Endothelial cell of umbilical vein (primary cell): Measurements from ENCODE around the gene L3MBTL4. TPM values are rescaled to one million over a fixed set of nuclear protein-coding genes. Genes with fewer than 3 reads are reported as not detected.
"Not testable (repeated sequence)": the region's sequence is repeated elsewhere in the genome, so short reads cannot be mapped to it uniquely, and the experiment has no call there.

ENCODE experiments used
- BruUV-seq: library from RNA; stranded (reverse); fragments of 400-500 nt; replicated peaks from 2 replicates; lab custom pipeline; 2021; lab: Mats Ljungman, UMichigan
- CTCF ChIA-PET: fragments of 300-600, 350-600 bp; sonication (Branson Sonifier 250); formaldehyde crosslinking; loops from one replicate; lab custom pipeline; 2021; ENCODE audit warnings: antibody characterized with exemption, inconsistent platforms; lab: Charles Lee
- POLR2A ChIA-PET: fragments of 300-600, 350-600 bp; sonication (Branson Sonifier 250); formaldehyde crosslinking; loops from one replicate; lab custom pipeline; 2021; ENCODE audit warnings: antibody characterized with exemption, inconsistent platforms; lab: Charles Lee
- DNase-seq: peaks from one replicate; pipeline ENCODE4 v3.0.0-alpha.2; 2011; ENCODE audit warnings: low read depth, low spot score
- FAIRE-seq: peaks from 2 replicates; lab custom pipeline; 2011; peaks lifted over from hg19 to GRCh38; lab: Jason Lieb, UNC
- H2AFZ ChIP-seq: 2 replicates; pipeline ENCODE4 v1.6.0; 2012; ENCODE audit warnings: low read depth, low read length, control low read depth, inconsistent platforms
- H3K27ac ChIP-seq: 2 replicates; pipeline ENCODE4 v1.5.1; 2011; ENCODE audit warnings: low read depth, mild to moderate bottlenecking, control low read depth, low read length, moderate library complexity; ENCODE audit not compliant: insufficient read depth
- H3K27me3 ChIP-seq, 2 experiments: 2 replicates each; pipeline versions ENCODE4 v1.6.0 to v1.6.1; 2011; ENCODE audit warnings: low read length in 2 of 2, mixed read lengths in 1 of 2; ENCODE audit not compliant: control insufficient read depth in 2 of 2, insufficient read depth in 2 of 2
- H3K36me3 ChIP-seq, 2 experiments: 2 replicates in 1 of 2; 3 replicates in 1 of 2; pipeline ENCODE4 v1.5.1; 2011; ENCODE audit warnings: low read length in 2 of 2, mild to moderate bottlenecking in 1 of 2, moderate library complexity in 1 of 2; ENCODE audit not compliant: control insufficient read depth in 2 of 2, insufficient read depth in 2 of 2; ENCODE audit errors: extremely low read depth in 1 of 2
- H3K4me1 ChIP-seq: 3 replicates; pipeline ENCODE4 v1.5.1; 2011; ENCODE audit warnings: mild to moderate bottlenecking, low read length; ENCODE audit not compliant: control insufficient read depth, insufficient read depth; ENCODE audit errors: extremely low read depth
- H3K4me2 ChIP-seq: 2 replicates; pipeline ENCODE4 v1.6.1; 2011; ENCODE audit warnings: low read length, control low read depth, mixed read lengths; ENCODE audit not compliant: insufficient read depth
- H3K4me3 ChIP-seq, 3 experiments: fragments of 200-600 bp in 1 of 3; sonication (generic), shearing (Covaris generic) in 1 of 3; replicated peaks in 1 of 3; 2 replicates each; pipeline ENCODE4 v1.5.1; 2011 to 2016; ENCODE audit warnings: control low read depth in 3 of 3, low read length in 3 of 3, mild to moderate bottlenecking in 2 of 3, inconsistent platforms in 1 of 3, low read depth in 1 of 3, moderate library complexity in 1 of 3; ENCODE audit not compliant: insufficient read depth in 1 of 3
- H3K79me2 ChIP-seq: 2 replicates; pipeline ENCODE4 v1.6.0; 2012; ENCODE audit warnings: low read length, inconsistent platforms; ENCODE audit not compliant: control insufficient read depth, insufficient read depth
- H3K9ac ChIP-seq: replicated peaks from 2 replicates; pipeline ENCODE3; 2011; ENCODE audit warnings: low read length, control low read depth; ENCODE audit not compliant: insufficient read depth; ENCODE audit errors: extremely low read depth
- H3K9me1 ChIP-seq: replicated peaks from 3 replicates; pipeline ENCODE4 v1.6.0; 2011; ENCODE audit warnings: mild to moderate bottlenecking, low read length; ENCODE audit not compliant: control insufficient read depth, insufficient read depth; ENCODE audit errors: extremely low read depth
- H3K9me3 ChIP-seq: replicated peaks from 2 replicates; pipeline ENCODE4 v1.5.1; 2012; ENCODE audit warnings: low read length, inconsistent platforms; ENCODE audit not compliant: control insufficient read depth, insufficient read depth
- H4K20me1 ChIP-seq: replicated peaks from 2 replicates; pipeline ENCODE3; 2011; ENCODE audit warnings: mild to moderate bottlenecking, low read length; ENCODE audit not compliant: control insufficient read depth, insufficient read depth; ENCODE audit errors: extremely low read depth
- EZH2 ChIP-seq: IDR thresholded peaks from 2 replicates; pipeline ENCODE4 v1.6.1; 2012; ENCODE audit warnings: borderline replicate concordance, low read depth, mild to moderate bottlenecking, moderate library complexity, low read length, inconsistent platforms; ENCODE audit not compliant: severe bottlenecking
- FOS ChIP-seq: IDR thresholded peaks from 2 replicates; pipeline ENCODE4 v1.6.1; 2011; ENCODE audit warnings: mild to moderate bottlenecking, low read length, moderate library complexity, borderline replicate concordance; ENCODE audit not compliant: insufficient read depth
- GATA2 ChIP-seq: IDR thresholded peaks from 2 replicates; pipeline ENCODE4 v1.7.0; 2011; ENCODE audit warnings: low read depth, mild to moderate bottlenecking, moderate library complexity, mixed read lengths, low read length; ENCODE audit not compliant: insufficient read length, insufficient read depth
- JUN ChIP-seq: IDR thresholded peaks from 2 replicates; pipeline ENCODE4 v1.6.1; 2011; ENCODE audit warnings: borderline replicate concordance, low read depth; ENCODE audit not compliant: insufficient read length, insufficient read depth
- POLR2A ChIP-seq: IDR thresholded peaks from 2 replicates; pipeline ENCODE4 v1.6.1; 2012; ENCODE audit warnings: low read depth, mild to moderate bottlenecking, control low read depth, low read length
- POLR2AphosphoS5 ChIP-seq: IDR thresholded peaks from 2 replicates; pipeline ENCODE4 v1.6.1; 2012; ENCODE audit warnings: low read depth, mild to moderate bottlenecking, control low read depth, low read length, moderate library complexity; ENCODE audit not compliant: insufficient read depth
- dilution Hi-C: fragments of 300-500 bp; cut with MboI; formaldehyde crosslinking; loops from one replicate; pipeline ENCODE4 v1.15.0; 2019; ENCODE audit warnings: low sequenced_read_pairs; ENCODE audit not compliant: extremely low pct_ligation_motif_present
- intact Hi-C: fragments of 100-400 bp; cut with micrococcal nuclease; formaldehyde crosslinking; loops from one replicate; pipeline ENCODE4 v1.10.0; 2022
- polyA plus RNA-seq, 4 experiments: library from polyadenylated mRNA; depleted of rRNA in 3 of 4; stranded (reverse) in 3 of 4; unstranded in 1 of 4; fragments of >200 nt; gene quantifications; 2 replicates each; pipeline versions ENCODE4 v1.2.1 to v1.2.3, GENCODE V29; 2011 to 2012; ENCODE audit warnings: missing spikeins in 1 of 4
- total RNA-seq: library from RNA; stranded (reverse); gene quantifications from 2 replicates; pipeline ENCODE4 v1.2.3, GENCODE V29; 2021
- TF ChIP-seq, protein P1 (sequence below), 2 donors: IDR thresholded peaks; 1 replicate in 1 of 2; 2 replicates in 1 of 2; pipeline ENCODE4 v1.5.1; 2011; ENCODE audit warnings: low read length in 2 of 2, mild to moderate bottlenecking in 2 of 2, moderate library complexity in 2 of 2, control low read depth in 1 of 2, inconsistent platforms in 1 of 2, low read depth in 1 of 2; ENCODE audit not compliant: insufficient read depth in 1 of 2; ENCODE audit errors: extremely low read depth in 1 of 2
- TF ChIP-seq, protein P2 (sequence below): IDR thresholded peaks from 2 replicates; pipeline ENCODE4 v1.6.1; 2011; ENCODE audit not compliant: insufficient read depth, insufficient read length

The L3MBTL4 gene
- total and polyA plus RNA-seq, 2 donors (not counting 3 experiments of a cell fraction or from before 2014, with no cell fraction given), result 0.80 TPM; not detected in 1

DNA sequence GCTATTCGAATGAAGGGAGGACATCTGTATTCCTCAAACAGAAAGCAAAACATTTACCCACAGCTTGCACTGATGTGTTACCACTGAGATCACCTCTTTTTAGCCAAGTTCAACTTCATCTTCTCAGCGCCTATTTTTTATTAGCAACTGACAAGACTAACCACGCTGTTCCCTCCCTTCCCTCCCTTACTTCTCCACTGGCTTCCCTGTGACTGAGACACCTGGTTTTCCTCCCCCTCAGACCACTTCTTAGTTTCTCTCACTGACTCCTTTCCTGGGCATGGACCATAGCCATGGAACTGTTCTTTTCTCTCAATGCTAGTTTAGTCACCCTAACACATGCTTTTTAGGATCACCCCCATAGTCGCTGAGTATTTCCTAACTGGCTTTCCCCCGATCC, 3.3 kb downstream of the L3MBTL4 start:
- H3K9me3 ChIP-seq, result no peaks in the 10 kb centered on the region
- no peak for FAIRE-seq

DNA sequence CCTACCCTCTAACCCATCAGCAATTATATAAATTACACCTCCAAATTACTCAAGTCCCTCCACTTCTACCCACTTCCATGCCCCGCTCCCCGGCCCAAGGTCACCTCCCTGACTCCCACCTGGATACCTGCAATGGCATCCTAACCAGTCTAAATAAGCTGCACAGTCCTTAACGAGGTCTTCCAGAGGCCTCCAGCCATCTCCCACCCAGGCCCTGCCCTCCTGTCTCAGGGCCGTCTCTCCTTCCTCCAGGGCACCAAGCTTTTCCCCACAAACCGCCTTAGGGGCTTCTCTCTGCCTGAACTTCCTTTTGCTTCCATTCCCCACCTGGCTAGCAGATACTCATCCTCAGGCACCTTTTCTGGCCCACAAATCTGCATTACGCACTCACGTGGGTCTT, 4.8 kb downstream of the L3MBTL4 start:
- ChIA-PET CTCF (no interaction called here), POLR2A (interaction anchor here (0.6 kb wide), 1 partner anchor 378 kb away, joined by 3 read pairs; no protein-coding TSS in a partner anchor)
- Histone ChIP-seq H3K27ac (no peak overlapping the region), H3K4me3 (no peak overlapping the region), H3K79me2 (no peaks in the 10 kb centered on the region), H3K4me1 (no peaks in the 10 kb centered on the region), H2AFZ (no peak overlapping the region), H3K9ac (no peak overlapping the region), H4K20me1 (no peaks in the 10 kb centered on the region), H3K9me3 (no peaks in the 10 kb centered on the region), H3K9me1 (no peaks in the 10 kb centered on the region), H3K4me2 (no peak overlapping the region), H3K27me3 (peaks cover 16 to 18% of the 10 kb centered on the region in 2 experiments), H3K36me3 (no peaks in the 10 kb centered on the region)
- DNase-seq, result no peak
- dilution Hi-C loops (no loop called here), intact Hi-C loops (loop anchor here (5.0 kb wide), 1 partner anchor 132 kb away; no protein-coding TSS in a partner anchor)
- FAIRE-seq, result no peak
- no TSS peak for BruUV-seq
- no peak for TF ChIP-seq GATA2
- no peak for TF ChIP-seq POLR2A
- TF ChIP-seq EZH2, result no peak
- no peak for TF ChIP-seq JUN
- no peak for TF ChIP-seq POLR2AphosphoS5
- TF ChIP-seq, protein P1, sequence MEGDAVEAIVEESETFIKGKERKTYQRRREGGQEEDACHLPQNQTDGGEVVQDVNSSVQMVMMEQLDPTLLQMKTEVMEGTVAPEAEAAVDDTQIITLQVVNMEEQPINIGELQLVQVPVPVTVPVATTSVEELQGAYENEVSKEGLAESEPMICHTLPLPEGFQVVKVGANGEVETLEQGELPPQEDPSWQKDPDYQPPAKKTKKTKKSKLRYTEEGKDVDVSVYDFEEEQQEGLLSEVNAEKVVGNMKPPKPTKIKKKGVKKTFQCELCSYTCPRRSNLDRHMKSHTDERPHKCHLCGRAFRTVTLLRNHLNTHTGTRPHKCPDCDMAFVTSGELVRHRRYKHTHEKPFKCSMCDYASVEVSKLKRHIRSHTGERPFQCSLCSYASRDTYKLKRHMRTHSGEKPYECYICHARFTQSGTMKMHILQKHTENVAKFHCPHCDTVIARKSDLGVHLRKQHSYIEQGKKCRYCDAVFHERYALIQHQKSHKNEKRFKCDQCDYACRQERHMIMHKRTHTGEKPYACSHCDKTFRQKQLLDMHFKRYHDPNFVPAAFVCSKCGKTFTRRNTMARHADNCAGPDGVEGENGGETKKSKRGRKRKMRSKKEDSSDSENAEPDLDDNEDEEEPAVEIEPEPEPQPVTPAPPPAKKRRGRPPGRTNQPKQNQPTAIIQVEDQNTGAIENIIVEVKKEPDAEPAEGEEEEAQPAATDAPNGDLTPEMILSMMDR (IDR thresholded peaks at IDR 0.05; ENCODE audit: extremely low read depth in 1 of 2, insufficient read depth in 1 of 2, low read depth in 1 of 2, low read length in 2 of 2), result no peak
- TF ChIP-seq FOS, result no peak

More for the DNA sequence above, 3.3 kb downstream of the L3MBTL4 start:
- ChIA-PET CTCF (no interaction called here), POLR2A (no interaction called here)
- H3K27me3 ChIP-seq, result peaks cover 24 to 25% of the 10 kb centered on the region in 2 experiments
- H3K36me3 ChIP-seq, result no peaks in the 10 kb centered on the region
- H3K79me2 ChIP-seq, result no peaks in the 10 kb centered on the region
- TF ChIP-seq, protein P2, sequence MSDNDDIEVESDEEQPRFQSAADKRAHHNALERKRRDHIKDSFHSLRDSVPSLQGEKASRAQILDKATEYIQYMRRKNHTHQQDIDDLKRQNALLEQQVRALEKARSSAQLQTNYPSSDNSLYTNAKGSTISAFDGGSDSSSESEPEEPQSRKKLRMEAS, result no peak
- dilution Hi-C loops (no loop called here), intact Hi-C loops (loop anchor here (5.0 kb wide), 1 partner anchor 131 kb away; no protein-coding TSS in a partner anchor)
- H4K20me1 ChIP-seq, result no peaks in the 10 kb centered on the region
- no peaks in the 10 kb centered on the region for H3K4me1 ChIP-seq
- H2AFZ ChIP-seq, result no peak overlapping the region
- no peak for DNase-seq
- no peak overlapping the region for H3K27ac ChIP-seq
- no TSS peak for BruUV-seq
- no peak overlapping the region for H3K9ac ChIP-seq
- H3K4me3 ChIP-seq, result no peak overlapping the region
- no peaks in the 10 kb centered on the region for H3K9me1 ChIP-seq
- H3K4me2 ChIP-seq, result no peak overlapping the region

DNA sequence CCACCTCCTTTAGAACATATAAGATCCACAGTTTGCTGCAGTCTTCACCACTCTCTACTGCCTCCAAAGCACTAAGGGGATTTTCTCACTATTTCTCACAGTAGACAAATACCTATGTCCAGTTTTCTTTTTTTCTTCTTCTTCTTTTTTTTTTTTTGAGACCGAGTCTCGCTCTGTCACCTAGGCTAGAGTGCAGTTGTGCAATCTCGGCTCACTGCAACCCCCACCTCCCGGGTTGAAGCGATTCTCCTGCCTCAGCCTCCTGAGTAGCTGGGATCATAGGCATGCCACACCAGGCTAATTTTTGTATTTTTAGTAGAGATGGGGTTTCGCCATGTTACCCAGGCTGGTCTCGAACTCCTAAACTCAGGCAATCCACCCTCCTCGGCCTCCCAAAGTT, 6.2 kb downstream of the L3MBTL4 start:
- CTCF ChIA-PET, FAIRE-seq, H3K4me2 ChIP-seq, H3K4me1 ChIP-seq, POLR2A ChIA-PET, H3K9me1 ChIP-seq, H3K36me3 ChIP-seq, BruUV-seq, H4K20me1 ChIP-seq, H2AFZ ChIP-seq, H3K79me2 ChIP-seq, H3K9ac ChIP-seq, dilution Hi-C loops, H3K9me3 ChIP-seq, intact Hi-C loops, H3K27ac ChIP-seq, DNase-seq, H3K4me3 ChIP-seq: not testable (repeated sequence)
- peaks cover 6 to 11% of the 10 kb centered on the region in 2 experiments for H3K27me3 ChIP-seq
